GM12865 (cell line): Measurements from ENCODE around the gene C20orf141.

Source experiments
- DNase-seq: peaks from one replicate; pipeline ENCODE4 v3.0.0; 2010; ENCODE audit warnings: low read depth
- H3K4me3 ChIP-seq: 2 replicates; pipeline ENCODE4 v1.5.1; 2011; ENCODE audit warnings: mild to moderate bottlenecking, low read depth, low read length, control low read depth
- CTCF ChIP-seq: IDR thresholded peaks from 2 replicates; pipeline ENCODE4 v1.5.1; 2011; ENCODE audit warnings: low read length, control low read depth, low read depth, inconsistent platforms; ENCODE audit not compliant: insufficient read depth; ENCODE audit errors: missing control alignments

The C20orf141 gene

GRCh38 chr20:2834401-2835110 lies 19.8 kb downstream of the C20orf141 start:
- no peak overlapping the region for H3K4me3 ChIP-seq
- DNase-seq, result no peak
- no peak for TF ChIP-seq CTCF

DNA sequence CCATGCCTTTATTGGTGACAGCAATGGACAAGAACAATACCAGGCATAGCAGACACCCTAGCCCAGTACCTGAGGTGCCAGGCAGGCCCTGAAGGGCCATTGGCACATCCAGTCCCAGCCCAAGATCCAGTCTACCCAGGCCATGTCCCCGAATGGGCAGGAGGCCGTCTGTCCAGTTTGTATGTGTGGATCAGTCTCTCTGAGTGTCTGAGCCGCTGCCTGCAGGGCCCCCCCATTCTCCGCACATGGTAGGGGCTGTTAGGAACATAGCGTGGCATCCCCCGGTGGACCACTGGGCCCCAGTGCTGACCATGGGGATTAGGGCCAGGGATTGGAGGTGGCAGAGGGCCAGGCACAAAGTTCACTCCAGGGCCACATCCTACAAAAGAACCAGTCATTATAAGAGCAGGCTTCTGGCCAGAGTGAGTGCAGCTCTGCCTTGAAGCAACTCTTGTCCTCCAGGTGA lies 20.6 kb downstream of the C20orf141 start:
- no peak overlapping the region for H3K4me3 ChIP-seq
- no peak for TF ChIP-seq CTCF
- no peak for DNase-seq

- DNase-seq, result no peak
- no peak overlapping the region for H3K4me3 ChIP-seq
- no peak for TF ChIP-seq CTCF
Observed at GRCh38 chr20:2836035-2836434, 21.2 kb downstream of the C20orf141 start.

DNA sequence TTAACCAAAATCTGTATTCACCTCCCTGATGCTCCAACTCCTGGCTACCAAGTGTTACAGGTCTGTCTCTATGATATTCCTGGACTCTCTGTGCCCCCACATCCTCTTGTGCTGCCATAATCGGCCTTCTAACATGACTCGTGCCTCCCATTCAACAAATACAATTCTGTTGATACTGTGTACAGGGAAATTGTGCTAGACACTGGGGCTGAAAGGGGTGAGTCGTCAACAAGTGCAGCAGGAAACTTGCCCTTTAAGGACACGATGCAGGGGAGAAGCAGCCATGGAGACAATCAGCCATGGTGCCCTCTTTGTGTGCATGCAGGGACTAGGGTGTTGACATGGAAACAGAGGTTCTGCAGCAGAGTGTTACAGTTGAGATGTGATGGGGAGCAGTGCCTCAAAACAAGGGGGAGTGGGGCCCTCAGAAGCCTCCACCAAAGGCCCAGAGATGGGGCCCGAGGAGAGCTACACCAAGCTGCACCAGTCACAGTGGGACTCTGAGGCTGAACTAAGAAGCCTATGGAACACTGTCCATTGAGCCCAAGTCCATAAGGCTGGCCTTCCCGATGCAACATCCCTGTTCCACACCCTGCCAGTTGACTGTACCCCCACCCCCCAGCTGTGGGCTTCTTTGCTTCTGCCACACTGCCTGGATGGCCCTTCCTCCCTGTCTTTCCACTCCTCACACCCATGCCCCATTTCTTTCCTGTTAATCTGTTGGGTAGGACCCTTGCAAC lies 22.6 kb downstream of the C20orf141 start:
- no peak overlapping the region for H3K4me3 ChIP-seq
- DNase-seq, result no peak
- no peak for TF ChIP-seq CTCF

DNA sequence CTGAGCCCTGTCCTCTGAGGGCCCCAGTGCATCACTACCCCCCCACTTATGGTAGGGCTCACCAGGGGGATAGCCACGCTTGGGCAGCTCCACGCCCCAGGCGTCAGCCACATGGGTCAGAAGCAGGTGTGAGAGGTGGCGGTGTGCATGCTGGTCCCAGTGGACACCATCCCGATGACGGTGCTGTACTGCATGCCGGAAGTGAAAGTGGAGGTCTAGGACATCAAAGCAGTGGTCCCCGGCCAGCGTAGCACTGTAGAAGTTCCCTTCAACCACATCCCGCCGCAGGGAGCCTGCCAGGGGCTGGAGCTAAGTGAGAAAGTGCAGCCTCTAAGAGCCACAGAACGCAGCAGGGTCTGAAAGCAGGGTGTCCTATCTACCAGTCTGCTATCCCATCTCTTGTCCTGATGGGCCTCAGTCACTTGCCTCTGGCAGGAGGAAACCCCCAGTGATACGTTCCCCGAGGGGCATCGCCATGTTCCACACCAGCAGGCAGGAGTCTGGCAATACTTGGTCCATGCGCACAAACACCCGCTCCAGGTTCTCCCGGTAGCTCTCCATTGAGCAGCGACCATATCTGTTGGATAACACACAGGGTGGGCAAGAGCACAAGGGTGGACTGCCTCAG lies 23.5 kb downstream of the C20orf141 start:
- H3K4me3 ChIP-seq, result no peak overlapping the region
- TF ChIP-seq CTCF, result no peak
- DNase-seq, result peak; percentile 82

- TF ChIP-seq CTCF, result no peak
- no peak for DNase-seq
- no peak overlapping the region for H3K4me3 ChIP-seq
Observed at GRCh38 chr20:2838847-2839671, 24.3 kb downstream of the C20orf141 start.
